K562 treated with DMSO at 1 percent for 12 hours (cell line): ENCODE measurements around the gene ATP6AP2. TPM values are rescaled to one million over a fixed set of nuclear protein-coding genes. Genes with fewer than 3 reads are reported as not detected.

Source experiments
- total RNA-seq: library from RNA; unstranded; fragments of 300-600 nt; gene quantifications from 2 replicates; pipeline ENCODE4 v1.2.3, GENCODE V29; 2022; ENCODE audit not compliant: insufficient read depth

Gene ATP6AP2
- 18.6 and 47.9 TPM in 2 replicates for total RNA-seq

GRCh38 chrX:40580537-40581335, at the start of gene ATP6AP2:
ATP6AP2 (plus strand) TSS chrX:40580970; CDS start chrX:40581066, 96 bp downstream.

GRCh38 chrX:40623139-40623536, 42.4 kb downstream of the ATP6AP2 start, which contains the start of gene MPC1L:
MPC1L (plus strand) TSS chrX:40623428; CDS start chrX:40623566, 138 bp downstream.

GRCh38 chrX:40647307-40648197, 66.8 kb downstream of the ATP6AP2 start, which contains the start of gene CXorf38:
CXorf38 (minus strand) TSS chrX:40647561; CDS start chrX:40647520, 41 bp downstream.

Other genes starting within 250 kb of the ATP6AP2 start
- not detected in 2 replicates for gene MPC1L, start 42.5 kb downstream of the ATP6AP2 start, total RNA-seq
- 2.4 and 6.9 TPM in 2 replicates for gene CXorf38, start 66.6 kb downstream of the ATP6AP2 start, total RNA-seq
- gene MED14, start 154.6 kb downstream of the ATP6AP2 start, total RNA-seq, result 7.9 and 19.8 TPM in 2 replicates